ENCODE results near the gene PCP4L1. TPM values are rescaled to one million over a fixed set of nuclear protein-coding genes. Genes with fewer than 3 reads are reported as not detected.

The PCP4L1 gene
- total RNA-seq, 2 donors from 2014 or later = not detected

GRCh38 chr1:161274874-161275273 is 16.3 kb downstream of the PCP4L1 start:
- no peak overlapping the region for H3K4me3 ChIP-seq
- H3K9me3 ChIP-seq = no peaks in the 10 kb centered on the region
- H3K4me1 ChIP-seq = peaks cover 16% of the 10 kb centered on the region
- 6 to 7% methylated on average over 3 of the region's 3 CpGs for WGBS, 2 donors
- TF ChIP-seq CTCF (IDR thresholded peaks at IDR 0.05) (no peak), POLR2A (IDR thresholded peaks at IDR 0.05) (no peak)
- ATAC-seq (peak; percentile 89), DNase-seq (peak; percentile 46 to 73 (median 54))
- H3K36me3 ChIP-seq (replicated peaks in 1 of 2; ENCODE audit: insufficient read depth in 1 of 2, low read depth in 2 of 2) = no peaks in the 10 kb centered on the region
- H3K27me3 ChIP-seq = no peaks in the 10 kb centered on the region
- intact Hi-C loops (cut with DNase I) = no loop called here
- no peak overlapping the region for H3K27ac ChIP-seq

- no peak for ATAC-seq
- 93 to 100% methylated on average over 1 of the region's 1 CpG for WGBS, 2 donors
- TF ChIP-seq POLR2A (IDR thresholded peaks at IDR 0.05) = no peak
- TF ChIP-seq CTCF (IDR thresholded peaks at IDR 0.05) = no peak
Observed at GRCh38 chr1:161282991-161283390, 24.4 kb downstream of the PCP4L1 start.

GRCh38 chr1:161285113-161285512 is 26.6 kb downstream of the PCP4L1 start:
- Histone ChIP-seq H3K36me3 (replicated peaks in 1 of 2; ENCODE audit: insufficient read depth in 1 of 2, low read depth in 2 of 2) (no peaks in the 10 kb centered on the region), H3K9me3 (no peaks in the 10 kb centered on the region), H3K4me1 (no peaks in the 10 kb centered on the region), H3K27ac (no peak overlapping the region), H3K4me3 (no peak overlapping the region), H3K27me3 (no peaks in the 10 kb centered on the region)
- WGBS, 2 donors = 91 to 97% methylated on average over 2 of the region's 2 CpGs
- DNase-seq = no peak
- intact Hi-C loops (cut with DNase I) = loop anchor here (10.0 kb wide), 1 partner anchor 50 kb away; the partner anchor contains the start of gene NR1I3
- no peak for ATAC-seq
- no peak for TF ChIP-seq POLR2A (IDR thresholded peaks at IDR 0.05)
- TF ChIP-seq CTCF (IDR thresholded peaks at IDR 0.05) = no peak

More at GRCh38 chr1:161282991-161283390, 24.4 kb downstream of the PCP4L1 start:
- H3K27ac ChIP-seq = no peak overlapping the region
- H3K36me3 ChIP-seq (replicated peaks in 1 of 2; ENCODE audit: insufficient read depth in 1 of 2, low read depth in 2 of 2) = no peaks in the 10 kb centered on the region
- DNase-seq = no peak
- H3K4me1 ChIP-seq = no peaks in the 10 kb centered on the region
- H3K9me3 ChIP-seq = no peaks in the 10 kb centered on the region
- intact Hi-C loops (cut with DNase I) = loop anchor here (10.0 kb wide), 1 partner anchor 48 kb away; the partner anchor contains the start of gene NR1I3
- H3K4me3 ChIP-seq = no peak overlapping the region
- H3K27me3 ChIP-seq = no peaks in the 10 kb centered on the region

- 72 to 84% methylated on average over 5 of the region's 5 CpGs for WGBS, 2 donors
- H3K4me3 ChIP-seq = no peak overlapping the region
- ATAC-seq (no peak), DNase-seq (no peak)
- no peak overlapping the region for H3K27ac ChIP-seq
- TF ChIP-seq POLR2A (IDR thresholded peaks at IDR 0.05) = no peak
- TF ChIP-seq CTCF (IDR thresholded peaks at IDR 0.05) = no peak
- no peaks in the 10 kb centered on the region for H3K9me3 ChIP-seq
- intact Hi-C loops (cut with DNase I) = loop anchor here (10.0 kb wide), 1 partner anchor 51 kb away; the partner anchor contains the start of gene NR1I3
- H3K4me1 ChIP-seq = no peaks in the 10 kb centered on the region
- H3K27me3 ChIP-seq = no peaks in the 10 kb centered on the region
- no peaks in the 10 kb centered on the region for H3K36me3 ChIP-seq (replicated peaks in 1 of 2; ENCODE audit: insufficient read depth in 1 of 2, low read depth in 2 of 2)
Observed at GRCh38 chr1:161285521-161285920, 27.0 kb downstream of the PCP4L1 start.

- WGBS, 2 donors = 84 to 91% methylated on average over 3 of the region's 3 CpGs
- TF ChIP-seq CTCF (IDR thresholded peaks at IDR 0.05) (no peak), POLR2A (IDR thresholded peaks at IDR 0.05) (no peak)
- no peaks in the 10 kb centered on the region for H3K4me1 ChIP-seq
- intact Hi-C loops (cut with DNase I) = loop anchor here (10.0 kb wide), 1 partner anchor 53 kb away; the partner anchor contains the start of gene NR1I3
- H3K36me3 ChIP-seq (replicated peaks in 1 of 2; ENCODE audit: insufficient read depth in 1 of 2, low read depth in 2 of 2) = no peaks in the 10 kb centered on the region
- no peak for DNase-seq
- H3K9me3 ChIP-seq = no peaks in the 10 kb centered on the region
- H3K4me3 ChIP-seq = no peak overlapping the region
- no peak for ATAC-seq
- no peak overlapping the region for H3K27ac ChIP-seq
- H3K27me3 ChIP-seq = no peaks in the 10 kb centered on the region
Observed at GRCh38 chr1:161287482-161288054, 29.0 kb downstream of the PCP4L1 start.
